HepG2 (cell line): ENCODE measurements around the gene FLG.

Source experiments
- CAMTA2 ChIP-seq: sonication (generic); formaldehyde crosslinking; IDR thresholded peaks from 2 replicates; pipeline ENCODE4 v1.4.0; 2020; ENCODE audit warnings: mild to moderate bottlenecking, missing genetic modification reagents, borderline replicate concordance
- HDAC2 ChIP-seq: sonication (generic); formaldehyde crosslinking; IDR thresholded peaks from 2 replicates; pipeline ENCODE4 v1.4.0; 2020; ENCODE audit warnings: missing genetic modification reagents
- HNF4G ChIP-seq, 2 experiments: sonication (generic) in 1 of 2; formaldehyde crosslinking in 1 of 2; IDR thresholded peaks; 2 replicates each; pipeline versions ENCODE4 v1.4.0 to v1.6.1; 2011 to 2020; ENCODE audit warnings: borderline replicate concordance in 2 of 2, low read depth in 2 of 2, mild to moderate bottlenecking in 2 of 2, low read length in 1 of 2, missing genetic modification reagents in 1 of 2, moderate library complexity in 1 of 2
- MTF1 ChIP-seq: sonication (generic); formaldehyde crosslinking; IDR thresholded peaks from 2 replicates; pipeline ENCODE4 v1.5.0; 2020; ENCODE audit warnings: missing genetic modification reagents
- PCBP2 ChIP-seq: fragments of 200-400 bp; formaldehyde crosslinking; optimal IDR thresholded peaks from 2 replicates; pipeline ENCODE3; 2018; ENCODE audit warnings: low read length, low read depth; ENCODE audit not compliant: poor library complexity, severe bottlenecking
- POLR2AphosphoS5 ChIP-seq: IDR thresholded peaks from 2 replicates; pipeline ENCODE4 v1.6.1; 2012; ENCODE audit warnings: low read depth, low read length
- SP140L ChIP-seq: sonication (generic); formaldehyde crosslinking; IDR thresholded peaks from 2 replicates; pipeline ENCODE4 v1.4.0; 2020; ENCODE audit warnings: missing genetic modification reagents, borderline replicate concordance
- SRF ChIP-seq: IDR thresholded peaks from 2 replicates; pipeline ENCODE4 v1.6.1; 2011; ENCODE audit warnings: mild to moderate bottlenecking, low read depth, low read length, moderate library complexity
- U2AF1 ChIP-seq: fragments of 200-400 bp; formaldehyde crosslinking; optimal IDR thresholded peaks from 2 replicates; pipeline ENCODE3; 2017; ENCODE audit warnings: mild to moderate bottlenecking, low read depth, low read length
- ZNF484 ChIP-seq: sonication (generic); formaldehyde crosslinking; IDR thresholded peaks from 2 replicates; pipeline ENCODE4 v1.5.1; 2020; ENCODE audit warnings: mild to moderate bottlenecking, low read depth, missing genetic modification reagents, borderline replicate concordance

- TF ChIP-seq ZNF484 (CRISPR knock-in tag) (no peak), SRF (no peak), CAMTA2 (no peak), SP140L (CRISPR knock-in tag) (no peak), POLR2AphosphoS5 (no peak), PCBP2 (no peak), U2AF1 (no peak), HDAC2 (CRISPR knock-in tag) (no peak), MTF1 (CRISPR knock-in tag) (no peak), HNF4G (IDR thresholded peaks at IDR 0.05; ENCODE audit: borderline replicate concordance, low read depth, low read length) (no peak), HNF4G (CRISPR knock-in tag; IDR thresholded peaks at IDR 0.05; ENCODE audit: borderline replicate concordance, low read depth) (no peak)
These were observed 34.9 kb upstream of the FLG start, which contains the start of gene FLG2 for GRCh38 chr1:152359906-152360305.
